ENCODE results near the gene RGS16. TPM values are rescaled to one million over a fixed set of nuclear protein-coding genes. Genes with fewer than 3 reads are reported as not detected.
A peak's percentile ranks its signal among the peaks of the same experiment; 100 is the strongest.
"Not testable (repeated sequence)": the region's sequence is repeated elsewhere in the genome, so short reads cannot be mapped to it uniquely, and the experiment has no call there.

The RGS16 gene
- total and polyA plus RNA-seq, 7 donors = 0.46 to 12.4 (median 2.5) TPM

DNA sequence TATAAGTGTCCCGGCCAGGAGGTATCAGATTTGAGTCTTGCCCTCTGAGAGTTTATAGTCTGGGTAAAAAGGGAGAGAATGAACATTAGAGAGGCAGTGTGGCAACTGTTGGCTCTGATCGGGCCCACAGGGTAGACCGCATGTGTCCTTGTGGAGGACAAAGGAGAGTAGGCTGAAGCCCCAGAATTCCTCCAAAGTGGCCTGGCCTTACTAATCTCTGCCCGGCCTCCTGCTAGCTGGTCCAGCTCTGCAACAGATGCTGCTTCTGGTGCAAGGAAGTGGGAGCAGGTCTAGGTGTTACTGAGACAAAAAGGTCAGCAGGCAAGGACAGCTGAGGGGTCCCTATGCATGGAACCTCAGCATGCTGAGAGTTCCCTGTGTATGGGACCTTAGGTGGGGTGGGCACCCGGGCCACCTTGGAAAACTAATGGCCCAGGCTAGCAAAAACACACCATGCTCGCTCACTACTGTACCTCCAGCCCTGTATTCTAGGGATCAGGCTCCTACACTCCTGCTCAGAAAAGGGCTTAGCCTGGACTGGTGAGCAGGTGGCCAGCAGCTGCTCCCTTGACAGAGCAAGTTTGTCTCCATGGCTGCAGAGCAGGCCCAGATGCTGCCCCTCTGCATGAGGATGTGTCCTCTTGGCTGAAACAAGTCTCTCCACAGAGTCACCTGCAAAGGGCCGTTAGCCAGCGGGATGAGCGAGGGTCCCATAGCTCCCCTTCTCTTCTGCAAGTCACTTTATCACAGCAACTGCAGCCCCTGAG, 30.3 kb upstream of the RGS16 start:
- intact Hi-C loops (cut with DNase I) = no loop called here
- Histone ChIP-seq H3K27me3 (no peaks in the 10 kb centered on the region), H3K9me3 (no peaks in the 10 kb centered on the region), H3K27ac (no peak overlapping the region), H3K36me3 (no peaks in the 10 kb centered on the region), H3K4me3 (no peak overlapping the region), H3K4me1 (peaks cover 0 to 8% (median 0%) of the 10 kb centered on the region in 4 donors)
- DNase-seq = peak; percentile 64
- WGBS, 2 donors = 90 to 94% methylated on average over 9 of the region's 9 CpGs
- TF ChIP-seq EP300 (IDR thresholded peaks at IDR 0.05) = no peak
- TF ChIP-seq POLR2A (IDR thresholded peaks at IDR 0.05) = no peak
- no peak for TF ChIP-seq POLR2AphosphoS5 (IDR thresholded peaks at IDR 0.05)
- TF ChIP-seq, protein P1, sequence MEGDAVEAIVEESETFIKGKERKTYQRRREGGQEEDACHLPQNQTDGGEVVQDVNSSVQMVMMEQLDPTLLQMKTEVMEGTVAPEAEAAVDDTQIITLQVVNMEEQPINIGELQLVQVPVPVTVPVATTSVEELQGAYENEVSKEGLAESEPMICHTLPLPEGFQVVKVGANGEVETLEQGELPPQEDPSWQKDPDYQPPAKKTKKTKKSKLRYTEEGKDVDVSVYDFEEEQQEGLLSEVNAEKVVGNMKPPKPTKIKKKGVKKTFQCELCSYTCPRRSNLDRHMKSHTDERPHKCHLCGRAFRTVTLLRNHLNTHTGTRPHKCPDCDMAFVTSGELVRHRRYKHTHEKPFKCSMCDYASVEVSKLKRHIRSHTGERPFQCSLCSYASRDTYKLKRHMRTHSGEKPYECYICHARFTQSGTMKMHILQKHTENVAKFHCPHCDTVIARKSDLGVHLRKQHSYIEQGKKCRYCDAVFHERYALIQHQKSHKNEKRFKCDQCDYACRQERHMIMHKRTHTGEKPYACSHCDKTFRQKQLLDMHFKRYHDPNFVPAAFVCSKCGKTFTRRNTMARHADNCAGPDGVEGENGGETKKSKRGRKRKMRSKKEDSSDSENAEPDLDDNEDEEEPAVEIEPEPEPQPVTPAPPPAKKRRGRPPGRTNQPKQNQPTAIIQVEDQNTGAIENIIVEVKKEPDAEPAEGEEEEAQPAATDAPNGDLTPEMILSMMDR (IDR thresholded peaks at IDR 0.05) = no peak

DNA sequence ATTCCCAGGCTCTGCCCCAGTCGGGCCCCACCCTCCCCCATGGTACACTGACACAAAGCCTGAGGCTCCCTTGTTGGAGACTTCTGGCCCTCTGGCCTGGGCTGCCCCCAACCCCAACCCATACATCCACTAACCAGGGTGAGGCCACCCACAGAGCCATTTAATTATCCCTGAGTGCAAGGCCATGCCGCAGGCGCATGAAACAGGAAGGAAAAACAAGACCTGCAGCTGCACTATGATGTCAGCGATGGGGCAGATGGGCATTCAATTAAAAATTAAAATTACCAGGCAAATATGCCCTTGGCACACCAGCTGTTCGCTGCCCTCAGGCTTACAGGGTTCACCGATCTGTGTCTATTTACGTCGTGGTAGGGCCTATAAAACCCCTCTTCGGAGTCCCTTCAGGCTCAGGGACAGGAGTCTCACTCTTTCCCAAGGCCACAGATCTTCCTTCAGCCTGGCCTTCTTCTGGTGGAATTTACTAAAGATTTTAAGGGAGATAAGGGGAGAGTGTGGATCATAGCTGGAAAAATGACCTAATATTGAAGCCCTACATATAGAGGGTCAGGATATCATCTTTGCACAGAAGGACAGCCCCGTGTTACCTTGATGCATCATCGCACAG, 29.6 kb upstream of the RGS16 start:
- Histone ChIP-seq H3K36me3 (no peaks in the 10 kb centered on the region), H3K27me3 (no peaks in the 10 kb centered on the region), H3K4me1 (peaks cover 0 to 8% (median 0%) of the 10 kb centered on the region in 4 donors), H3K27ac (no peak overlapping the region), H3K9me3 (no peaks in the 10 kb centered on the region), H3K4me3 (no peak overlapping the region)
- TF ChIP-seq POLR2AphosphoS5 (IDR thresholded peaks at IDR 0.05) (no peak), POLR2A (IDR thresholded peaks at IDR 0.05) (no peak), EP300 (IDR thresholded peaks at IDR 0.05) (no peak)
- TF ChIP-seq, protein P1 (IDR thresholded peaks at IDR 0.05) = no peak
- 32 to 56% methylated on average over 11 of the region's 11 CpGs for WGBS, 2 donors
- intact Hi-C loops (cut with DNase I) = no loop called here
- DNase-seq = no peak

DNA sequence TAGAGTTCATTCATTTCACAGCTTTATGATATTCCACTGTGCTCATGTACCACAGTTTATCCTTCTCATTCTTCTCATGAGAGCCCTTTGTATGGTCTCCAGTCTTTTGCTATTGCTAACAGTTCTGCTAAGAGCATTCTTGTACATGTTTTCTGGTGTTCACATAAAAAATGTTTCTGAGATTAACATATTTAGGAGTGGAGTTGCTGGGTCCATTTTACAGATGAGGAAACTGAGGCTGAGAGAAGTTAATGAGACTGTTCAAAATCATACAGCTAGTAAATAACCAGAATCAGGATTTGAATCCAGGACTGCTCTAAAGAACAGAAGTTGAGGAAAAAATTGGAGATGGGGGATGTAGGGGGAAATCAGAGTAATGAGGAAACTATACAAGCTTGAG, 28.8 kb upstream of the RGS16 start:
- intact Hi-C loops (cut with DNase I) = no loop called here
- TF ChIP-seq POLR2A (IDR thresholded peaks at IDR 0.05) = no peak
- TF ChIP-seq EP300 (IDR thresholded peaks at IDR 0.05) = no peak
- TF ChIP-seq, protein P1 (IDR thresholded peaks at IDR 0.05) = no peak
- no peak for TF ChIP-seq POLR2AphosphoS5 (IDR thresholded peaks at IDR 0.05)

GRCh38 chr1:182632441-182632857, 28.3 kb upstream of the RGS16 start:
- intact Hi-C loops (cut with DNase I); H3K9me3 ChIP-seq; H3K4me3 ChIP-seq; H3K27me3 ChIP-seq; DNase-seq; H3K4me1 ChIP-seq; H3K27ac ChIP-seq; H3K36me3 ChIP-seq: not testable (repeated sequence)
- WGBS, 2 donors = 22 to 34% methylated on average over 12 of the region's 12 CpGs

More for the DNA sequence above, 28.8 kb upstream of the RGS16 start:
- Histone ChIP-seq H3K4me3 (no peak overlapping the region), H3K9me3 (no peaks in the 10 kb centered on the region), H3K36me3 (no peaks in the 10 kb centered on the region), H3K4me1 (peaks cover 0 to 8% (median 0%) of the 10 kb centered on the region in 4 donors), H3K27ac (no peak overlapping the region), H3K27me3 (no peaks in the 10 kb centered on the region)
- DNase-seq = no peak

- TF ChIP-seq, protein P1 (IDR thresholded peaks at IDR 0.05) = no peak
- no peak for TF ChIP-seq POLR2AphosphoS5 (IDR thresholded peaks at IDR 0.05)
- no peak for TF ChIP-seq EP300 (IDR thresholded peaks at IDR 0.05)
- TF ChIP-seq POLR2A (IDR thresholded peaks at IDR 0.05) = no peak
- Histone ChIP-seq H3K9me3 (no peaks in the 10 kb centered on the region), H3K36me3 (no peaks in the 10 kb centered on the region), H3K4me3 (no peak overlapping the region), H3K27ac (no peak overlapping the region), H3K4me1 (peaks cover 0 to 8% (median 0%) of the 10 kb centered on the region in 4 donors), H3K27me3 (no peaks in the 10 kb centered on the region)
- intact Hi-C loops (cut with DNase I) = no loop called here
- no peak for DNase-seq
- WGBS, 2 donors = 31 to 68% methylated on average over 1 of the region's 1 CpG
Measured at GRCh38 chr1:182631954-182632353, 27.8 kb upstream of the RGS16 start.
